NT2/D1 (cell line): ENCODE results near the gene NFASC.

Experiments
- DNase-seq: peaks from one replicate; pipeline ENCODE4 v3.0.0-alpha.2; 2011; ENCODE audit warnings: low read depth, low spot score
- H3K27me3 ChIP-seq: 2 replicates; pipeline ENCODE4 v1.6.0; 2011; ENCODE audit warnings: mild to moderate bottlenecking; ENCODE audit not compliant: insufficient read length, insufficient read depth
- H3K36me3 ChIP-seq: 2 replicates; pipeline ENCODE4 v1.6.1; 2011; ENCODE audit warnings: mild to moderate bottlenecking, low read length, mixed read lengths; ENCODE audit not compliant: insufficient read depth, insufficient read length
- H3K4me1 ChIP-seq: 2 replicates; pipeline ENCODE4 v1.5.1; 2011; ENCODE audit not compliant: insufficient read depth, insufficient read length
- H3K4me3 ChIP-seq: 2 replicates; pipeline ENCODE4 v1.5.1; 2011; ENCODE audit warnings: low read depth; ENCODE audit not compliant: insufficient read length
- H3K9ac ChIP-seq: 2 replicates; pipeline ENCODE4 v1.6.0; 2011; ENCODE audit warnings: low read depth; ENCODE audit not compliant: insufficient read length
- H3K9me3 ChIP-seq: 2 replicates; pipeline ENCODE4 v1.5.1; 2011; ENCODE audit warnings: mild to moderate bottlenecking, low read length; ENCODE audit not compliant: insufficient read depth
- SUZ12 ChIP-seq: IDR thresholded peaks from 2 replicates; pipeline ENCODE4 v1.6.1; 2011; ENCODE audit not compliant: insufficient read length, insufficient read depth; ENCODE audit errors: extremely low read depth
- YY1 ChIP-seq: IDR thresholded peaks from 2 replicates; pipeline ENCODE4 v1.6.1; 2011; ENCODE audit not compliant: insufficient read length, insufficient read depth
- ZNF274 ChIP-seq: IDR thresholded peaks from 2 replicates; pipeline ENCODE4 v1.6.1; 2011; ENCODE audit warnings: mild to moderate bottlenecking, low read depth, low read length

Gene NFASC

GRCh38 chr1:204944662-204945061, 74.0 kb downstream of the NFASC start:
- no peak for TF ChIP-seq YY1
- H3K4me1 ChIP-seq, result no peaks in the 10 kb centered on the region

GRCh38 chr1:204945565-204945977, 74.9 kb downstream of the NFASC start:
- no peaks in the 10 kb centered on the region for H3K4me1 ChIP-seq
- no peaks in the 10 kb centered on the region for H3K27me3 ChIP-seq
- no peak overlapping the region for H3K4me3 ChIP-seq
- no peak for DNase-seq
- no peaks in the 10 kb centered on the region for H3K36me3 ChIP-seq
- no peak overlapping the region for H3K9ac ChIP-seq
- no peak for TF ChIP-seq SUZ12
- no peak for TF ChIP-seq ZNF274
- TF ChIP-seq YY1, result no peak
- H3K9me3 ChIP-seq, result no peaks in the 10 kb centered on the region

More at GRCh38 chr1:204944662-204945061, 74.0 kb downstream of the NFASC start:
- H3K9ac ChIP-seq, result no peak overlapping the region
- H3K36me3 ChIP-seq, result no peaks in the 10 kb centered on the region
- DNase-seq, result no peak
- no peaks in the 10 kb centered on the region for H3K27me3 ChIP-seq
- no peaks in the 10 kb centered on the region for H3K9me3 ChIP-seq
- no peak overlapping the region for H3K4me3 ChIP-seq

GRCh38 chr1:204946640-204947039, 76.0 kb downstream of the NFASC start:
- no peak overlapping the region for H3K4me3 ChIP-seq
- no peak for DNase-seq
- no peaks in the 10 kb centered on the region for H3K27me3 ChIP-seq
- no peak overlapping the region for H3K9ac ChIP-seq
- no peaks in the 10 kb centered on the region for H3K9me3 ChIP-seq
- no peaks in the 10 kb centered on the region for H3K36me3 ChIP-seq
- TF ChIP-seq SUZ12 (no peak), YY1 (no peak), ZNF274 (no peak)
- H3K4me1 ChIP-seq, result no peaks in the 10 kb centered on the region

GRCh38 chr1:204947338-204947737, 76.7 kb downstream of the NFASC start:
- Histone ChIP-seq H3K36me3 (no peaks in the 10 kb centered on the region), H3K4me3 (no peak overlapping the region), H3K9me3 (no peaks in the 10 kb centered on the region), H3K27me3 (no peaks in the 10 kb centered on the region), H3K9ac (peak overlapping the region; percentile 3), H3K4me1 (no peaks in the 10 kb centered on the region)
- DNase-seq, result no peak
- TF ChIP-seq ZNF274 (no peak), YY1 (no peak), SUZ12 (no peak)

DNA sequence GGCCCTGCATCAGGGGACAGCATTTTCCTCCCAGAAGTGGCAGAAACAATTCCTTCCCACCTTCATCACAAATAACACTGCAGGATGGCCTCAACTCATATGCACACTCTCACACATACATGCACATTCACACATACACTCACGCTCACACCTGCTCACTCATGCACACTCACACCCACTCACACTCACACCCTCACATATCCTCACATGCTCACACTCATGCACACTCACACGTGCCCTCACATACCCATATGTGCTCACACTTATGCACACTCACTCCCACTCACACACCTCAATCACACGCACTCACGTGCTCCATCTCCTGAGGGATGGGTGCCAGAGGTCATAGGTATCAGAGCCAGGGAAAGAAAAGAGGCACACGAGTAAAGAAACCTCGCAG, 77.1 kb downstream of the NFASC start:
- TF ChIP-seq YY1, result no peak
- TF ChIP-seq SUZ12, result no peak
- no peak for TF ChIP-seq ZNF274
- DNase-seq, result no peak
- no peaks in the 10 kb centered on the region for H3K4me1 ChIP-seq
- H3K9me3 ChIP-seq, result no peaks in the 10 kb centered on the region
- no peak overlapping the region for H3K9ac ChIP-seq
- no peak overlapping the region for H3K4me3 ChIP-seq
- no peaks in the 10 kb centered on the region for H3K27me3 ChIP-seq
- no peaks in the 10 kb centered on the region for H3K36me3 ChIP-seq

- Histone ChIP-seq H3K9me3 (no peaks in the 10 kb centered on the region), H3K36me3 (peaks cover 7% of the 10 kb centered on the region), H3K9ac (no peak overlapping the region), H3K27me3 (no peaks in the 10 kb centered on the region), H3K4me3 (no peak overlapping the region), H3K4me1 (no peaks in the 10 kb centered on the region)
- peak; percentile 43 for DNase-seq
- TF ChIP-seq ZNF274 (no peak), SUZ12 (no peak), YY1 (no peak)
Observed at GRCh38 chr1:204950353-204951001, 79.8 kb downstream of the NFASC start.

- no peak for TF ChIP-seq ZNF274
- no peak for TF ChIP-seq YY1
- TF ChIP-seq SUZ12, result no peak
- no peak overlapping the region for H3K4me3 ChIP-seq
- no peak overlapping the region for H3K9ac ChIP-seq
- no peaks in the 10 kb centered on the region for H3K9me3 ChIP-seq
- peaks cover 2% of the 10 kb centered on the region for H3K4me1 ChIP-seq
- DNase-seq, result no peak
- peaks cover 36% of the 10 kb centered on the region for H3K36me3 ChIP-seq
- no peaks in the 10 kb centered on the region for H3K27me3 ChIP-seq
Observed at GRCh38 chr1:204958317-204959307, 88.0 kb downstream of the NFASC start.
